ENCODE measurements around the gene SPATA2L. TPM values are rescaled to one million over a fixed set of nuclear protein-coding genes. Genes with fewer than 3 reads are reported as not detected.

Gene SPATA2L
- total RNA-seq, 1 donor from 2014 or later: 7.0 TPM

- ChIA-PET CTCF (interaction anchor here (1.2 kb wide), 1 partner anchor 11 kb away, joined by 4 read pairs; no protein-coding TSS in a partner anchor), POLR2A (interaction anchor here (0.8 kb wide), 1 partner anchor 11 kb away, joined by 3 read pairs; no protein-coding TSS in a partner anchor)
- Mint-ChIP-seq H3K9me3 (no peaks in the 10 kb centered on the region), H3K36me3 (ENCODE audit: low read depth) (peaks cover 36% of the 10 kb centered on the region), H3K27me3 (no peaks in the 10 kb centered on the region), H3K4me3 (no peak overlapping the region), H3K4me1 (peaks cover 24% of the 10 kb centered on the region), H3K27ac (no peak overlapping the region)
- TF ChIP-seq CTCF (IDR thresholded peaks at IDR 0.05): no peak
- DNase-seq: no peak
- no peak for ATAC-seq (ENCODE audit: low read depth)
- intact Hi-C loops (cut with micrococcal nuclease): loop anchor here (5.0 kb wide), 1 partner anchor 183 kb away; the partner anchor contains the start of gene TCF25
Observed at GRCh38 chr16:89689142-89689541, 12.4 kb downstream of the SPATA2L start.

- no peak for ATAC-seq (ENCODE audit: low read depth)
Observed at GRCh38 chr16:89688395-89688794, 13.1 kb downstream of the SPATA2L start.

GRCh38 chr16:89687092-89687940, 14.2 kb downstream of the SPATA2L start:
- peak overlapping the region; percentile 77 for H3K27ac Mint-ChIP-seq
- peak; percentile 38 for ATAC-seq (ENCODE audit: low read depth)

More at GRCh38 chr16:89688395-89688794, 13.1 kb downstream of the SPATA2L start:
- no peak for DNase-seq
- H3K4me1 Mint-ChIP-seq: peaks cover 18% of the 10 kb centered on the region
- TF ChIP-seq CTCF (IDR thresholded peaks at IDR 0.05): no peak
- peaks cover 28% of the 10 kb centered on the region for H3K36me3 Mint-ChIP-seq (ENCODE audit: low read depth)
- CTCF ChIA-PET: no interaction called here
- POLR2A ChIA-PET: interaction anchor here (0.7 kb wide), 1 partner anchor 27 kb away, joined by 5 read pairs; no protein-coding TSS in a partner anchor
- H3K27me3 Mint-ChIP-seq: no peaks in the 10 kb centered on the region
- no peak overlapping the region for H3K27ac Mint-ChIP-seq
- H3K4me3 Mint-ChIP-seq: peak overlapping the region; percentile 28
- no peaks in the 10 kb centered on the region for H3K9me3 Mint-ChIP-seq
- intact Hi-C loops (cut with micrococcal nuclease): loop anchor here (5.0 kb wide), 1 partner anchor 184 kb away; the partner anchor contains the start of gene TCF25

GRCh38 chr16:89686520-89687091, 14.9 kb downstream of the SPATA2L start, which contains the start of gene CDK10:
Gene CDK10 (plus strand): TSS chr16:89686689. CDS start chr16:89686711, 22 bp downstream.
- peak; percentile 91 for ATAC-seq (ENCODE audit: low read depth)
- ChIA-PET POLR2A (interaction anchor here (0.5 to 2.1 kb wide), 16 partner anchors 9 to 710 kb away, joined by 3 to 38 read pairs (median 4); partner anchors contain the start of genes CHMP1A, SPATA33 and TCF25), CTCF (interaction anchor here (1.0 to 2.1 kb wide), 2 partner anchors 14 to 29 kb away, joined by 3 to 5 read pairs; partner anchors contain the start of genes CHMP1A and SPATA33)
- H3K27me3 Mint-ChIP-seq: no peaks in the 10 kb centered on the region
- intact Hi-C loops (cut with micrococcal nuclease): loop anchor here (1.0 to 5.0 kb wide), 4 partner anchors 14 to 186 kb away; partner anchors contain the start of genes TCF25 and ZNF276
- TF ChIP-seq CTCF (IDR thresholded peaks at IDR 0.05): no peak
- peaks cover 19% of the 10 kb centered on the region for H3K36me3 Mint-ChIP-seq (ENCODE audit: low read depth)
- DNase-seq: peak; percentile 98
- peaks cover 18% of the 10 kb centered on the region for H3K4me1 Mint-ChIP-seq
- H3K27ac Mint-ChIP-seq: peak within 1 kb of the TSS; percentile 90
- peak within 1 kb of the TSS; percentile 93 for H3K4me3 Mint-ChIP-seq
- H3K9me3 Mint-ChIP-seq: no peaks in the 10 kb centered on the region

More at GRCh38 chr16:89687092-89687940, 14.2 kb downstream of the SPATA2L start:
- H3K4me3 Mint-ChIP-seq: peak overlapping the region; percentile 93
- no peaks in the 10 kb centered on the region for H3K9me3 Mint-ChIP-seq
- H3K4me1 Mint-ChIP-seq: peaks cover 18% of the 10 kb centered on the region
- no peak for DNase-seq
- intact Hi-C loops (cut with micrococcal nuclease): loop anchor here (5.0 kb wide), 1 partner anchor 185 kb away; the partner anchor contains the start of gene TCF25
- CTCF ChIA-PET: interaction anchor here (1.0 to 2.1 kb wide), 2 partner anchors 13 to 30 kb away, joined by 3 to 5 read pairs; partner anchors contain the start of genes CHMP1A and SPATA33
- peaks cover 24% of the 10 kb centered on the region for H3K36me3 Mint-ChIP-seq (ENCODE audit: low read depth)
- TF ChIP-seq CTCF (IDR thresholded peaks at IDR 0.05): no peak
- POLR2A ChIA-PET: interaction anchor here (0.7 to 2.1 kb wide), 11 partner anchors 9 to 186 kb away, joined by 3 to 38 read pairs (median 3); partner anchors contain the start of genes CHMP1A, SPATA33 and TCF25
- no peaks in the 10 kb centered on the region for H3K27me3 Mint-ChIP-seq

Measured in activated B cell treated with CpG ODN at 0.5 μM for 24 hours (primary cell).